Measurements from ENCODE around the gene RAB26.
"Not testable (repeated sequence)": the region's sequence is repeated elsewhere in the genome, so short reads cannot be mapped to it uniquely, and the experiment has no call there.

- not testable (repeated sequence) for TF ChIP-seq CTCF, EZH2 (IDR thresholded peaks at IDR 0.05)
These were observed 18.5 kb upstream of the RAB26 start for GRCh38 chr16:2129890-2130447.

Measured in neural progenitor cell (in vitro differentiated cells).